Osteocyte (in vitro differentiated cells): ENCODE measurements around the gene B4GALNT4. TPM values are rescaled to one million over a fixed set of nuclear protein-coding genes. Genes with fewer than 3 reads are reported as not detected.
A peak's percentile ranks its signal among the peaks of the same experiment; 100 is the strongest.

Experiments used
- DNase-seq: peaks from one replicate; pipeline ENCODE4 v3.0.0; 2021; ENCODE audit warnings: mixed read lengths; ENCODE audit not compliant: unreplicated experiment; ENCODE audit errors: extremely low spot score
- H3K27ac Mint-ChIP-seq: one replicate; pipeline ENCODE4 v1.8.0; 2021; ENCODE audit warnings: mild to moderate bottlenecking, mixed read lengths; ENCODE audit not compliant: unreplicated experiment
- H3K27me3 Mint-ChIP-seq: one replicate; pipeline ENCODE4 v1.8.0; 2021; ENCODE audit warnings: mixed read lengths; ENCODE audit not compliant: unreplicated experiment
- H3K36me3 Mint-ChIP-seq: one replicate; pipeline ENCODE4 v1.8.0; 2021; ENCODE audit warnings: mixed read lengths; ENCODE audit not compliant: unreplicated experiment
- H3K4me1 Mint-ChIP-seq: one replicate; pipeline ENCODE4 v1.8.0; 2021; ENCODE audit warnings: mixed read lengths; ENCODE audit not compliant: unreplicated experiment
- H3K4me3 Mint-ChIP-seq: one replicate; pipeline ENCODE4 v1.8.0; 2021; ENCODE audit warnings: mild to moderate bottlenecking, moderate library complexity, mixed read lengths; ENCODE audit not compliant: unreplicated experiment
- H3K9me3 Mint-ChIP-seq: one replicate; pipeline ENCODE4 v1.8.0; 2021; ENCODE audit warnings: mixed read lengths; ENCODE audit not compliant: unreplicated experiment
- total RNA-seq: library from RNA; stranded (reverse); gene quantifications from 2 replicates; pipeline ENCODE4 v1.2.1, GENCODE V29; 2021
- TF ChIP-seq, protein P1 (sequence below): fragments of 200-600 bp; sonication (generic); IDR thresholded peaks from 2 replicates; pipeline ENCODE4 v1.5.0; 2021; ENCODE audit warnings: antibody characterized with exemption, mild to moderate bottlenecking, moderate library complexity

Gene B4GALNT4
- total RNA-seq, 1 donor from 2014 or later: 63.3 TPM

DNA sequence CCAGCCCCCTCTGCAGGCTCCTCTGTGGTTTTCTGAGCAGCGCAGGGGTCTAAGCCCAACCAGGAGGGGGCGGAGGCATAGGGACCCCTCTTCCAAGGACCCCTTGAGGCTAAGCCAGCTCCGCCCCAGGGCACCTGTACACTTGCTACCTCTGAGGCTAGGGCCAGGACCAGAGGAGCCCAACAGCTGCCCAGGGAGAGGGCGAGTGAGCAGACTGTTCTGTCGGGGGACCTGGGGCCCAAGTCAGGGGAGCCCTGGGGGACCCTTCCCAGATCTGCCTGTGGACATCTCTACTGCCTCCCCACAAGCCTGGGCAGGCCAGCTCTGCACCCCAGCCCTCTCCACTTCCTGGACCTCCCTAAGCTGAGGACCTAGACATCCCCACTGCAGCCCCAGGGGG, 1.8 kb downstream of the B4GALNT4 start:
- H3K36me3 Mint-ChIP-seq: peaks cover 5% of the 10 kb centered on the region
- no peaks in the 10 kb centered on the region for H3K9me3 Mint-ChIP-seq
- DNase-seq: no peak
- H3K27ac Mint-ChIP-seq: no peak overlapping the region
- H3K4me3 Mint-ChIP-seq: peak overlapping the region; percentile 76
- H3K27me3 Mint-ChIP-seq: peaks cover 6% of the 10 kb centered on the region
- TF ChIP-seq, protein P1, sequence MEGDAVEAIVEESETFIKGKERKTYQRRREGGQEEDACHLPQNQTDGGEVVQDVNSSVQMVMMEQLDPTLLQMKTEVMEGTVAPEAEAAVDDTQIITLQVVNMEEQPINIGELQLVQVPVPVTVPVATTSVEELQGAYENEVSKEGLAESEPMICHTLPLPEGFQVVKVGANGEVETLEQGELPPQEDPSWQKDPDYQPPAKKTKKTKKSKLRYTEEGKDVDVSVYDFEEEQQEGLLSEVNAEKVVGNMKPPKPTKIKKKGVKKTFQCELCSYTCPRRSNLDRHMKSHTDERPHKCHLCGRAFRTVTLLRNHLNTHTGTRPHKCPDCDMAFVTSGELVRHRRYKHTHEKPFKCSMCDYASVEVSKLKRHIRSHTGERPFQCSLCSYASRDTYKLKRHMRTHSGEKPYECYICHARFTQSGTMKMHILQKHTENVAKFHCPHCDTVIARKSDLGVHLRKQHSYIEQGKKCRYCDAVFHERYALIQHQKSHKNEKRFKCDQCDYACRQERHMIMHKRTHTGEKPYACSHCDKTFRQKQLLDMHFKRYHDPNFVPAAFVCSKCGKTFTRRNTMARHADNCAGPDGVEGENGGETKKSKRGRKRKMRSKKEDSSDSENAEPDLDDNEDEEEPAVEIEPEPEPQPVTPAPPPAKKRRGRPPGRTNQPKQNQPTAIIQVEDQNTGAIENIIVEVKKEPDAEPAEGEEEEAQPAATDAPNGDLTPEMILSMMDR: no peak
- H3K4me1 Mint-ChIP-seq: peaks cover 35% of the 10 kb centered on the region

DNA sequence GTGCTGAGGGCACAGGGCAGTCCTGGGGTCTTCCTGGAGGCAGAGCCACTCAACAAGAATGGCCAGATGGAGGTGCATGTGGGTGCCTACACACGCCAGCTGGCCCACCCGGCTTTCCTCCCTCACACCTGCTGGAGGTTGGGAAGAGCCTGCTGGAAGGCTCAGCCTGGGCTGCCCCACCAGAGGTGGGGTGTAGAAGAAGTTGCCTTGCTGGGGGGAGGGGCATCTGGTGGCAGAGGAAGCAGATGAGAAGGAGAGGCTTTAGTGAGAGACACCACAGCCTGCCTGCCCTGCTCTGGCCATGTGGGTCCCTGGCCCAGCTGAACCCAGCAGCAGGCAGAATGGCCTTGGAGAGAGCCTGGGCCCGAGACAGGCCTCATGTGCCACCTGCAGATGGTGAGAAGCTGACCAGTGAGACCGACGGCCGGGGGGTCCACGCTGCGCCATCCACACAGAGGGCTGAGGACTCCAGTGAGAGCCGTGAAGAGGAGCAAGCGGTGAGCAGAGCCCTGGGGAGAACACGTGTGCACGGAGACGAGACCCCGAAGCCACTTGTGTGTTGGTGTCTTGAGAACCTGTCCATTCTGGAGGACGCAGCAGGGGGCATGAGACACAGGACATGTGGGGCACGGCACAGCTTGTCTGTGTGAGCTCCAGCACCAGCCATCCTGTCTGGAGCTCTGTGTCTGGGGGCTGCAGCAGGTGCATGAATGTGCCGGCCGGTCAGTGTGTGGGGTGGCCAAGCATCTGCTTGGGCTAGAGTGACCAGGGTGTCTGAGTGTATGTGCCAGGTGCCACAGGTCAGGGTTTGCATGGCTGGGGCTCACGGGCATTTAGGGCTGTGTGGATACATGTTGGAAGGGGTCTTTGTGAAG, 2.7 kb downstream of the B4GALNT4 start:
- Mint-ChIP-seq H3K27me3 (peaks cover 2% of the 10 kb centered on the region), H3K36me3 (peaks cover 5% of the 10 kb centered on the region), H3K4me3 (peak overlapping the region; percentile 23), H3K9me3 (no peaks in the 10 kb centered on the region), H3K27ac (no peak overlapping the region), H3K4me1 (peaks cover 35% of the 10 kb centered on the region)
- no peak for DNase-seq
- TF ChIP-seq, protein P1: no peak

DNA sequence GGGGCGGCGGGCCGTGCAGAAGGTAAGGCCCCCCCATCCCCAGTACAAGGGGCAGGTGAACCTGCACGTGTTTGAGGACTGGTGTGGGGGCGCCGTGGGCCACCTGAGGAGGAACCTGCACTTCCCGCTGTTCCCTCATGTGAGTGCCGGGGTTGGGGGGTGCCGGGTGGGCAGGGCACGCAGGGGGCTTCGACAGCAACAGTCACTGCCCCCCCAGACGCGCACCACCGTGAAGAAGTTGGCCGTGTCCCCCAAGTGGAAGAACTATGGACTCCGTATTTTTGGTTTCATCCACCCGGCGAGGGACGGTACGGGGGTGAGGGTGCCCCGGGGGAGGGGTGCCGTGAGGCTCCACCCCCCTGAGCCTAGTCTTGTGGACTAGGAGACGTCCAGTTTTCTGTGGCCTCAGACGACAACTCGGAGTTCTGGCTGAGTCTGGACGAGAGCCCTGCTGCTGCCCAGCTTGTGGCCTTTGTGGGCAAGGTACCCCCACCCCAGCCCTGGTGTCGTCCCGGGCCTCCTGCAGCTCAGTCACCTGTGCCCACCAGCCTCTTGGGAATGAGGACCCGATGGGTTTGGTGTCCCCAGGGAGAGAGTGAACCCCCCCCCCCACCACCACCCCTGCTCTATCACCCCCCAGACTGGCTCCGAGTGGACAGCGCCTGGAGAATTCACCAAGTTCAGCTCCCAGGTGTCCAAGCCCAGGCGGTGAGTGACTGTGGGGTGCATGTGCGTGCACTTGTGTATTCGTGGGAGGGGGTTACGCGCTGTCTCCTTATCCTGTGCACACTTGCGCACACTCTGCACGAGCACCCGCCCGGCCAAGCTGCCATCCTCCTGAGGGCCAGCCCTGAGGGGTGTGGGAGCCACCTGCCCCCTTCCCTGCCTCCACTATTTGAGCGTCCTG, 3.8 kb downstream of the B4GALNT4 start:
- H3K4me1 Mint-ChIP-seq: peaks cover 28% of the 10 kb centered on the region
- H3K9me3 Mint-ChIP-seq: no peaks in the 10 kb centered on the region
- H3K4me3 Mint-ChIP-seq: no peak overlapping the region
- TF ChIP-seq, protein P1: no peak
- no peak overlapping the region for H3K27ac Mint-ChIP-seq
- H3K27me3 Mint-ChIP-seq: no peaks in the 10 kb centered on the region
- peaks cover 12% of the 10 kb centered on the region for H3K36me3 Mint-ChIP-seq
- DNase-seq: no peak

DNA sequence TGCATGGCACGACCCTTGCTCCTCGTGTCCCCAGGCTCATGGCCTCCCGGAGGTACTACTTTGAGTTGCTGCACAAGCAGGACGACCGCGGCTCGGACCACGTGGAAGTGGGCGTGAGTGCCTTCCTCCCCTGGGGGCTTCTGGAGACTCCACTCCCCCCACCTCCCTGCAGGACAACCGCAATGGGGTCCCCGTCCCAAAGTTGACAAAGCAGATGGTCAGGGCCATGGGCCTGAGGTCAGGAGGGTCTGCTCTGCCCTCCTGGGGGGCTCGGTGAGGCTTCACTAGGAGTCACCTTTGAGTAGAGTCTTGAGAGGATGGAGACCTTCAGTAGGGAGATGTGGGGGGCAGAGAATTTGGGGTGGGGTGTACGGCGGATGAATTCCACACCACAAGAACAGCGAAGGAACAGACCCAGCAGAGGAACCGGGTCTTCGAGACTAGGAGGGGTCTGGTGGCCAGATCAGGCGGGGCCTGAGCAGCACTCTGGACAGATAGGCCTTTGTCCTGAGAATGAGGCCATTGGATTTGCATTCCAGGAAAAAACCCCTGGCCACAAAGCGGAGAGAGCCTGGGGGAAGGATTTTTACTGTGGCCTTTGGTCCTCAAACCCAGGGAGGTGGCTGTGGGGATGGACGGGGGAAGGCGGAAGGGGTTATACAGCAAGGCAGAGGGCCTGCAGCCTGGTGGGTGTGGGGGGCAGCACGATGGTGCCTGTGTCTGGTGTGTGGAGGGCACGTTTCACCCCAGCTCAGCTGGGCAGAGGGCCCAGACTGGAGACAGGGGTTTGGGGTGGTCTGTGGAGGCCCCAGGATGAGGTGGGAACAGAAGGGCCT, 4.6 kb downstream of the B4GALNT4 start:
- TF ChIP-seq, protein P1: no peak
- Mint-ChIP-seq H3K27me3 (no peaks in the 10 kb centered on the region), H3K4me3 (no peak overlapping the region), H3K9me3 (no peaks in the 10 kb centered on the region), H3K4me1 (peaks cover 22% of the 10 kb centered on the region), H3K27ac (peak overlapping the region; percentile 38), H3K36me3 (peaks cover 20% of the 10 kb centered on the region)
- no peak for DNase-seq
